Stimulated activated CD8-positive, alpha-beta memory T cell treated with anti-CD3 and anti-CD28 coated beads, Interleukin-4, amount 100 ng/mL, for 48 hours (primary cell): ENCODE measurements around the gene GABRR1.
"Not testable (repeated sequence)": the region's sequence is repeated elsewhere in the genome, so short reads cannot be mapped to it uniquely, and the experiment has no call there.

ENCODE experiments used
- DNase-seq: peaks from one replicate; pipeline ENCODE4 v3.0.0-alpha.2; 2020

The GABRR1 gene

GRCh38 chr6:89217299-89217910 lies at the start of gene GABRR1:
TSS of gene GABRR1 (minus strand) at chr6:89217358. CDS start at chr6:89217322, 36 bp downstream.
- DNase-seq = no peak

- DNase-seq = no peak
These were observed 47.1 kb upstream of the GABRR1 start for GRCh38 chr6:89264296-89264695.

GRCh38 chr6:89260832-89261231 lies 43.7 kb upstream of the GABRR1 start:
- DNase-seq = no peak

GRCh38 chr6:89260310-89260709 lies 43.2 kb upstream of the GABRR1 start:
- DNase-seq = no peak

GRCh38 chr6:89258912-89259311 lies 41.8 kb upstream of the GABRR1 start:
- DNase-seq = no peak

DNA sequence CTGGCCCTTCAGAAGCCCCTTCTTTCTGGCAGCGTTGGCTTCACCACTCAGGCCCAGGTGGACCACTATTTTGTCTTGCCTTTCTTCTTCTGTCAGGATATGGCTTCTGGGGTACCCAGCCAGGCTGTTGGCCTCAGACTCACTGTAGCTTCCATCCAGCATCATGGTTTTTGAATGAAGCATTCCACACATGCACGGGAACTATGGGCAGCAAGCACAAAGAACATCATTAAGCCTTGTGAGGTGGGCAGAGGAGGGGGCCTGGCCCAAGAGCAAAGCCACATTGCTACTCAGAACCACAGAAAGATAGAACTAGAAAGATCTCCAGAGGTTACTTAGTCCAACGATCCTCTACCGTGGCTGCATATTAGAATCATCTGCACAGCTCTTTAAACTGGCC lies 40.6 kb upstream of the GABRR1 start:
- no peak for DNase-seq

DNA sequence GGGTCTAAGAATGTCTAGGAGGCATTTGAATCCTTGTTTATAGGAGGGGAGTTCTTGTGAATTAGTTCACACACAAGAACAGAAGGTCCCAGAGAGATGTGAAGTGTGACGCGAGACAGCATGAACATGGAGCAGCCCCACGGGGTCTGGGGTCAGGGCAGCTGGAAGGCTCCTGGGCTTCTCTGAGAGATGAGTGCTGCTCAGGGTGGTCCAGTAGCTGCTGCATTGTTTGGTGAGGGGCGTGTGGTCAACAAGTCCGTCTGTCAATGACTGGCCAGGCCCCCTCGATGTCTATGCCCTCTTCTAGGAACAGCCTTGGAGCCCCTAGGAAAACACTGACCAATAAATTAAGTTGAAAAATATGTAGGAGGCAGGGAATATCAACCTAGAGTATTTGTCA lies 40.2 kb upstream of the GABRR1 start:
- no peak for DNase-seq

DNA sequence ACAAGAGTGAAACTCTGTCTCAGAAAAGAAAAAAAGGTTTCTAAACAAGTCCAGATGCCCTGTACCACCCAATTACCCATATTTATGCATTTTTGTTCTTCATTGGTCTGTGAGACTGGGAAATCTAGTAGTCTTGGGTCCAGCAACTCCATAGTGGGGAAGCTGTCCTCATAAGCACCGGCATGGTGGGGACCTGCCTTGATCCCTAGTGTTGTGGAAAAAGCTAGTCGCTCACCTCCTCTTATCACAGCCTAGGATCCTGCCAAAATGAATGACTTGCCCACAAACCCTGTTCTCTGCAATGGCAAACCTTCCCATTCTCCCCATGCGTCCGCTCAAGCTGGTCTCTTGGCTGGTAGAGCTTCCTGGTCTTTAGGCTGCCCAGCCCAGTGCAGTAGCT lies 38.3 kb upstream of the GABRR1 start:
- DNase-seq = no peak

DNA sequence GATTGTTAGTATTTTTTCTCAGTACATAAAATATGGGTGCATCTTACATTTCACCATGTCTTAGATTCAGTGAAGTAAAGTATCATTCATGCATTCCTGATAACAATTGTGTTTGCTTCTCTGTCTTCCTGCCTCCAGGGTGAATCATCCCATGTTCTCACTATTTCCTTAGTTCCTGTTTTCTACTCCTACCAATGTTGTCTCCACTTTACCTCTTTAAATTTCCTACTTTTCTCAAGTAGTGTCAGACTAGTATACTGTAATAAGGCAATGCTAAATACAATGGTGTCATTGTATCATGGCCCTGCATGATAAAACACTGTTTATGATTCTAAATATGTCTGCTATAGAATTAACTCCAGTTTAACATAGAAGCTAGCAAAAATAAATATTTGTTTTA lies 37.4 kb upstream of the GABRR1 start:
- no peak for DNase-seq

DNA sequence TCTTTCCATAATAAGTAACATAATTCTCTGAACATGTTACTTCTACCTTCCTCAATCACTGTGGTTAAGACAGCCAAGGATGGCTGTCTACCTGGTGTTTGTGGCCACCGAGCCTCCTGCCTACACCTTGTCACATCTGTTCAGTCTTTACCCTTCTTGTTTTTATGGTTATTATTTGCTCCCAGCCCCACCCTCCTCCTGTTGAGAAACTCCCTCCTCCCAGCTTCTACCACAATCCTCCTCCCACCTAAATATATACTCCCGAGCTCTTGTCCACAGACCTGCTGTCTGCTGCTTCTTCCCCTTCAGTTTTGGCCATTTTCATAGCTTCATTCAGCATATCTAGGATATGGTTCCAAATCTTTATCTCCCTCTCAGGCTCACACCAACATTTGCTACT lies 35.7 kb upstream of the GABRR1 start:
- DNase-seq = no peak

GRCh38 chr6:89251976-89252375 lies 34.8 kb upstream of the GABRR1 start:
- no peak for DNase-seq

- DNase-seq = no peak
These were observed 34.0 kb upstream of the GABRR1 start for GRCh38 chr6:89251170-89251569.

- no peak for DNase-seq
These were observed 33.1 kb upstream of the GABRR1 start for GRCh38 chr6:89250239-89250638.

- DNase-seq = no peak
These were observed 27.3 kb upstream of the GABRR1 start for GRCh38 chr6:89244241-89244985.

GRCh38 chr6:89243331-89243629 lies 26.1 kb upstream of the GABRR1 start:
- DNase-seq = no peak

- DNase-seq = no peak
These were observed 25.6 kb upstream of the GABRR1 start for GRCh38 chr6:89242574-89243330.

- DNase-seq = peak; percentile 40
These were observed 22.2 kb upstream of the GABRR1 start for GRCh38 chr6:89239338-89239737.

GRCh38 chr6:89237158-89237557 lies 20.0 kb upstream of the GABRR1 start:
- DNase-seq = no peak

DNA sequence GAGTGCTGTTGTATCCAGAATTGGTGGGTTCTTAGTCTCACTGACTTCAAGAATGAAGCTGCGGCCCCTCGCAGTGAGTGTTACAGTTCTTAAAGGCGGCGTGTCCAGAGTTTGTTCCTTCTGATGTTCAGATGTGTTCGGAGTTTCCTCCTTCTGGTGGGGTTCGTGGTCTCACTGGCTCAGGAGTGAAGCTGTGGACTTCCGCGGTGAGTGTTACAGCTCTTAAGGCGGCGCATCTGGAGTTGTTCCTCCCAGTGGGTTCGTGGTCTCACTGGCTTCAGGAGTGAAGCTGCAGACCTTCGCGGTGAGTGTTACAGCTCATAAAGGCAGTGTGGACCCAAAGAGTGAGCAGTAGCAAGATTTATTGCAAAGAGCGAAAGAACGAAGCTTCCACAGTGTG lies 16.4 kb upstream of the GABRR1 start:
- not testable (repeated sequence) for DNase-seq

DNA sequence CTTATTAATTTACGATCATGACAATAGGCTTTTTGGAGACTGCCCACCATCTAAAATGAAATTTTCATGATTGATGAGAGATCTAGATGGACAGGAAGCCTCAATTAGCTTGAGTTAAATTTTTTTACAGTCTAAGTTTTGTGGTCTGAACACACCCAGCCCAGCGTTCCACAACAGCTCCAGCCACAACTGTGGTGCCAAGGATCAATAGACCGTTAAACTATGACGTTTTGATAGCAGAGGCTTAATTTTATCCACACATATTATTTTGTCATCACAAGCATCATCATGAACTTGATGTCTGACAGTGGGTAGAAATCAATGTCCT lies 5.5 kb upstream of the GABRR1 start:
- no peak for DNase-seq

DNA sequence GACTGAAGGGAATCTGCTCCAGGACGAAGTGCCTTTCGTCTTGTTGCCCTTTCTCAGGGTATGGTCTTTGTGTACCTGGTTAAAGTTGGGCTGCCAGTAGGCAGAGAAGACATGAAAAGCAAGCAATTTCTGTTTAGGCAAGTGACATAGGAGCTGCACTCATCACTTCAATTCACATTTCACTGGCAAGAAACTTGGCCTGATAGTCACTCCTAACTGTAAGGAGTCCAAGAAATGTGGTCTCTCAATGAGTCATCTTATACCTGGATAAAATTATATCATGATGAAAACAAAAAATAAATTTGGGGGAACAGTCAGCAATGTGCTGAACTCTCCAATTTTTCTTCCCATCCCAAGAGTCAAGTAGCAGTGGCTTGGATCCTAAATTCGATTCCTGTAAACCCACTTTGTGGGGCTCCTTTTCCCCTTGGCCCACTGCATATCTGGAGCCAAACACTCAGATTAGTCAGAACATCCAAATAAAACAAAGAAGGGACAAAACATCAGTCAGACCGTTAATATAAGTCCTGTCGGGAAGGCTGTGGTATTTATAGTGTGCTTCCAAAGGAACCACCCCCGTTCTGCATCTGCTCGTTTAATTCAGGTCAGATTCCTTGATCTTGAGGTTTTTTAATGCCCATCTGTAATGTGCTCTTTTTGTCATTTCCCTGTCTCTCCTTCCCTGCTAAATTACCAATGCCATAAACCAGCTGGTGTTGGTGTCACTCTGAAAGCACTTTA lies 5.0 kb upstream of the GABRR1 start:
- DNase-seq = no peak

- DNase-seq = no peak
These were observed 4.0 kb upstream of the GABRR1 start for GRCh38 chr6:89221129-89221528.

DNA sequence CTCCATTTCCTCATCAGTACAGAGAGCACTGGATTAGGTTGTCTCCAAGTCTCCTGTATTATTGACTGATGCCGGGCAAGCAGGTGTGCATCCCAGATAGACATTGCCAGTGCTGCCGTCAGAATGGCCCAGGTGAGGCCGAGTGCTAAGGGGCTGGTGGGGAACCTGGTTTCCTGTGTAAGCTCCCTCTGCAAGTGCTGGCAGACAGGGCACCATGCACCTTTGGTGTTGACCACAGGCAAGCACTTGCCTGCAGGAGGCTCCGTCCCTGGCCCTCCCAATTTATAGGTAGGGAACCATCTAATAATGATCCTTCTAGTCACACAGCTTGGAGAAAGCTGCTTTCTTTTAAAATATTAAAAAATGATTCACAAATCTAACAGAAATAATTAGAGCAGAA lies 747 bp downstream of the GABRR1 start:
- DNase-seq = no peak

DNA sequence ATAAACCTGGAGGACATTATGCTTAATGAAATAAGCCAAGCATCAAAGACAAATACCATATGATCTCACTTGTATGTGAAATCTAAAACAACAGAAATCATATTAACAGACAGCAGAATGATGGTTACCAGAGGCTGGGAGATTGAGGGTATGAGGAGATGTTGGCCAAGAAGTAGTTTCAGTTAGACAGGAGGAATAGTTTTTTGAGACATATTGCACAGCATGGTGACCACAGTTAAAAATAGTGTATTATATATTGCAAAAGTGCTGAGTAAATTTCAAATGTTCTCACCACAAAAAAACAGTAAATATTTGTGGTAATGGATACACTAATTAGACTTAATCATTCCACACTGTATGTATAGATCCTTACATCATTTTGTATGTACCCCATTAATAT lies 1.8 kb downstream of the GABRR1 start:
- no peak for DNase-seq
